GM19043 (cell line): ENCODE measurements around the gene GABBR2.

Source experiments
- ATAC-seq: cut with Tn5 transposase; IDR thresholded peaks from one replicate; pipeline ENCODE4 v1.9.1; 2021; ENCODE audit warnings: low read depth; ENCODE audit not compliant: unreplicated experiment

GABBR2 gene

DNA sequence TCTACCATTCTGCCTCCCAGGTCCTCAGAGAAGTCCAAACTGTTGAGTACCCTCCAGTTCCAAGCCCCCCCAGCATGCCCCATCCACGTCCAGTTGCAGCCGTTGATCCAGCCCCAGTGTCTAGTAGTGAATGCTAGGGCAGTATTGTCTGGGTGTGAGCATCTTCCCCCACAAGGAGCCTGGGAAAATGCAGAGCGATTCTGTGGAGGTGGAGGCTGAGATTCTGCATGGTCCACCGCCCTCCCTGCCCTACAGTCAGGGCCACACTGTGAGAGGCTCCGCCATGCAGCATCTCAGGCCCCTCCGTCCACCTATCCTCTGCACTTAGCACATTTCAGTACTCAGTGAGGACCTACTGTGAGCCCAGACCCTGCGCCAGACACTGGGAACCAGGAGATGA, 135.9 kb downstream of the GABBR2 start:
- ATAC-seq = no peak

DNA sequence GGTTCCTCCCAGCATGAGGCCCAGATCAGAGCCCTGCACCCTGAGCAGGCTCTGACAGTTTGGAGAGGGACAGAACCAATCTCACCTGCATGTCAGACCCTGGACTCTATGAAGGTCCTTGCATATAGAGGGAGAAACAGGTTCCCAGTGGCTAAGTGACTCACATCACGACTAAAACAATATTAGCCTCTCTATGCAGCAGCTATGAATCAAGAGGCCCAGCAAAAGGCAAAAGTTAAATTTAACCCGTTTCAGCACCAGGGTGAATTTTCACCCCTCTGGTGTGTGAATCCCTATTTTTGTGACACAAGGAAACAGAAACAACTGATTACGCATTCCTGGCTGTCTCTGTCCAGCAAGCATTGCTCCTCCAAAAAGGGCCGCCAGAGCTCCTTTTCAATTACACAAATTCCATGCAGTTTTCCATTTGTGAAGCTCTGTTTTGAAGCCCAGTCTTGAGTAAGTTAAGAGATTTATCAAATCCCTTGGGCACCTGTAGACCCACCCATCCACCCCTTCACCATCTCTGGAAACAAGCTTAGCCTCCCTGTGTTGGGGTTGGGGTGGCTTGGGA, 136.6 kb downstream of the GABBR2 start:
- ATAC-seq = no peak

DNA sequence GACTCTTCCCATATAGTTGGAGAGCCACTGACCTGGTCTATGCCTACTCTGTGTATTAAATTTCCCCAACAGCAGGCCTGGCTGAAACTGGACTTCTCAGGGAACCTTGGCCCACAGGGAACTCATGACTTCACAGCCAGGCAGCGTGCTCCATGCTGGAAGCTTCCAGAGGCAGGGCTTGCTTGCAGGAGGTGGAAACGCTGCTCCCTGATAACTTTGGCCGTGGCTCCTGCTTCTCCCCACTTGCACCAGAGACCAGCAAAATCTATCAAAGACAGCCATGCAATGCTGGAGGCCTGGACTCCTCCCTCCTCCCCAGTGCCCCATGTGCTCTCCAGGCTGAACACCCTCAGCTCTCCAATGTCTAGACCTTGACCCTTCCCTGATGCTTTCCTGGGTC, 137.1 kb downstream of the GABBR2 start:
- no peak for ATAC-seq

DNA sequence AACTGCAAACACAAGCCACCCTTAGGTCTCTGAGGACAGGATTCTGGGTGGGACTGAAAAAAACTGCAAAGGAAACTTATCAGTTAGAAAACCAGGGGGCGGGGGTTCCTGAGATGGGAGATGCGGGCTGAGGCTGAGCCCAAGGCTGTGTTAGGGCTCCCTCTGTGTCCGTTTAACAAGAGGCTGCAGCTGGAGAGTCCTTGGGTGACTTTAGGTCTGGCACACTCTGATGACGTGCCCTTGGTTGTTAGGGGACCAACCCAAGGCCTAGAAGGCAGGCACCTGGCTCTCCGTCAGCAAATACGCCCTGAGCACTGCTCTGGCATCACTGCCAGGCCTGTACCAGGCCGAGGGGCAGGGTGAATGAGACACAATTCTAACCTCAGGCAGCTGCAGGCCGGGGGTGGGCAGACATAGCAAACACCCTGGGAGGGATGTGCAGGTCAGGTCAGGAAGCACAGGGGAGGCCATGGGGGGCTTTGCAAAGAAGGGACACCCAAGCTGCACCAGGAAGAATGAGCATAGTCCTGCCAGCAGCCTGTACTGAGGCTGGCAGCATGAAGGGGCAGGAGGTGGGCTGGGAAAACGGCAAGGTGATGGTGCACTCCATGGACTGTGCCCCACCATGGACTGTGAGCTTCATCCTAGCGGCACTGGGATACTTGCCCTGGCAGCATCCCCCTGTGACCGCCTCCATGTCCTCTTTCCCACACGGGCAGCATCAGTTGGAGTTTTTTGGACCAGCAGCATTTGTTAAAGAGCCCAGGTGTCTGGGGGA, 137.9 kb downstream of the GABBR2 start:
- no peak for ATAC-seq

DNA sequence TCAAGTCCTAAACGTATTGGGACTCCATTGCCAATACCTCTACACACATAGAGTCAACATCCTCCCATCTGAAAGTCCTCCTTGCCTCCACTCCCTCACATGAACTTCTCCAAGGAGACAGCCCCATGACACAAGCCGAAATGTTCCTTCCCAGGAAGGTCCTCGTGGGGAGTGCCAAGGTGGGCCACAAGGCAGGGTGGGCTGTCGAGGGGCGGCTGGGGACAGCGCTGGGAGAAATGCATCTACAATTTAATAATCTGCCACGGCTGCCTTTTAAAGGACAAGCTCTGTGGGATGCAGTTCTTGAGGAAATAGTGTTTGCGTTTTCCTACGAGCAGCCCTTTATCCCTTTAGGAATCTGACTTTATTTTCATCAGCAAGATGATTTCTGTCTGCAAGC, 138.7 kb downstream of the GABBR2 start:
- no peak for ATAC-seq

DNA sequence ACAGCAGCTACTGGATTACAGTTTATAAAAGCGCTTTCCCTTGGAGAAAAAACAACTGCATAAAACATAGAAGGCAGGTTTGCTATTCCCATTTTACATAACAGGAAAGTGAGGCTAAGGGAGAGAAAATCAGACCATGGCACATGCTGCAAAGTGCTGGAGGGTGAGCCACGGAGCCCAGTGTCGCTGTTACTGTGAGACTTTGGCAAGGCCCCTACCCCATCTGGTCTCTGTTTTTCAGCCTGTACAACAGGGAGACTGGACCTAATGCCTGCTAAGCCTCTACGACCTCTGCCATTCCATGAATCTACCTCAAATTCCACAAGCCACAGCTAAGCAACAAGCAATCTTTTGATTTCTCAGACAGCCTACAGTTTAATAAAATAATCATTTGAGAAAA, 139.2 kb downstream of the GABBR2 start:
- no peak for ATAC-seq

DNA sequence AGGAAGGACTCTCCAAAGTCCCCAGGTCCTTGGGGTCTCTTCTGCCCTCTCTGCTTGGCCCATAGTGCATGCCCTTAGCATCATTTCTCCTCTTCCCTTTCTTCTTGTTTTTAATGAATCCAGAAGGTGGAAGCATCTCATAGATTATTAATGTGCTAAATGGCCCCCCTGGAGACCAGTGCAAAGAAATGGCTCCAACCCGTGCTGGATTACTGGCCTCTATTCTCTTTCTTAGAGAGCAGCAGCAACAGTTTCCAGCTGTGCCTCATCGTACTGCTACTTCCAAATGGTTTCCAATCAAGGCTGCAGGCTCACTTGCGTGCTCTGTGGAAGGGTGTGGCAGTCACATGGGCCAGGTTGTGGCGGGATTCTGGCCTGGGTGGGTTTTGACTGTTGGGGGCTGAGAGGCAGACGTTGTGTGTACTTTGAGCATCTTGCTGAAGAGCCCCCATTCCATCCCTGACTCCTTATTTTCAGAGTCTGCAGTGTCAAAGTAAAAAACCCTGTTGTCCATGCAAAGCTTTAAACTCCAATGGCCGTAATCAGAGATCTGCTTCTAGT, 139.7 kb downstream of the GABBR2 start:
- ATAC-seq = no peak

DNA sequence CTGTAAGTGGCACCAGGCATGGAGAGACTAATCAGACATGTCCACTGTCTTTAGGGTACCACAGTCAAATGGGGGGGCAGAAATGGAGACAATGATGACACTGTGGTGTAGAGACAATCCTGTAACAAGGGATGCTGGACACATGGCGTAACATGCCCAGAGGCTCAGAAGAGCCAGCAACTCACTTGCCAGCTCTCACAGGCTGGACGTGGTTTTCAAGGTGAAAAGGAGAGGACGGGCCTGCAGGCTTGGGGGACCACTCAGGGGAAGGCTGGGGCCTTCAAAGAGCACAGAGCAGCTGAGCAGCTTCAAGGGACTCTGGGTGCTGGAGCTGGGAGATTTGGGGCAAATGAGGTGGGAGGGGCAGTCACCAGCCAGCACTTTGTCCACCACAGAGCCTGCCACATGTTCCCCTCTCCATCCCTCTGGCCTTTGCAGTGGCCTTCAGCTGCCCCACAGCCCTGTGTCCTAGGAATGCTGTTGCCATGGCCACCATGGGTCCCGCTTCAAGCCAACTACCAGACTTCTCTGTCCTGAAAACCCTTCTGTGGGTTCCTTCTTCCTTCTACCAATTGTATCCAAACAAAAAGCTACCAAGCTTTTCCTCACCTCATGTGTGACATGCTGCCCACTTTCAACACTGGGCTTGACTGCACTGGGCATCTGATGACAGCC, 140.4 kb downstream of the GABBR2 start:
- ATAC-seq = no peak

DNA sequence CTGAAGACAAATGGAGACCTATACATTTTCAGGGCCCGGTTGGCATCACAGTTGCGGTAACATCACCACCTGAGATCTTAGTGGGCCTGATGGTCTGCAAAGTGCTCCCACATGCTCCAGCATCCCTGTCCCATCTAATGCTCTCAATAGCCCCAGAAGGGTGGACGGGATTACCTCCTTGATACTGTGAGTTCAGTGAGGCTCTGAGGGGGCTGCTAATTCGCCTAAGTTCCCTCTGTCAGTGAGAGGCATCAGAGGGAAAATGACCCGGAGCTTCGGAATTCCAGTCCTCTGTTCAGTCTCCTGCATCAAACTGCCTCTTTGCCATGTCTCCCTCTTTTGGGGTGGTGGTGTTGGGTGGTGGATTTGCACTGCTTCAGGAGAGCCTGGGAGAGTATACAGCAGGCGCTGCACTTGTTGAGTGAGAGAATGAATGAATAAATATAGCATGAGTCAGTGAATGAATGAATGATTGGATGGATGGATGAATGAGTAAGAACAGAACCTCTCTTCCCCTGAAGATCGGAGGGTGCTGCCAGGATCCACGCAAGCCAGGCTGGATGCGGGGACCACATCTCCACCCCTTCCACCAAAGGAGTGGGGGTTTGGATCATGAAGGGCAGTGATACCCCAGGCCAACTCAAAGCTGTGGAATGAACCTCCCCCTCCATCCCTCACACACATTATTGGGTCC, 141.0 kb downstream of the GABBR2 start:
- no peak for ATAC-seq

DNA sequence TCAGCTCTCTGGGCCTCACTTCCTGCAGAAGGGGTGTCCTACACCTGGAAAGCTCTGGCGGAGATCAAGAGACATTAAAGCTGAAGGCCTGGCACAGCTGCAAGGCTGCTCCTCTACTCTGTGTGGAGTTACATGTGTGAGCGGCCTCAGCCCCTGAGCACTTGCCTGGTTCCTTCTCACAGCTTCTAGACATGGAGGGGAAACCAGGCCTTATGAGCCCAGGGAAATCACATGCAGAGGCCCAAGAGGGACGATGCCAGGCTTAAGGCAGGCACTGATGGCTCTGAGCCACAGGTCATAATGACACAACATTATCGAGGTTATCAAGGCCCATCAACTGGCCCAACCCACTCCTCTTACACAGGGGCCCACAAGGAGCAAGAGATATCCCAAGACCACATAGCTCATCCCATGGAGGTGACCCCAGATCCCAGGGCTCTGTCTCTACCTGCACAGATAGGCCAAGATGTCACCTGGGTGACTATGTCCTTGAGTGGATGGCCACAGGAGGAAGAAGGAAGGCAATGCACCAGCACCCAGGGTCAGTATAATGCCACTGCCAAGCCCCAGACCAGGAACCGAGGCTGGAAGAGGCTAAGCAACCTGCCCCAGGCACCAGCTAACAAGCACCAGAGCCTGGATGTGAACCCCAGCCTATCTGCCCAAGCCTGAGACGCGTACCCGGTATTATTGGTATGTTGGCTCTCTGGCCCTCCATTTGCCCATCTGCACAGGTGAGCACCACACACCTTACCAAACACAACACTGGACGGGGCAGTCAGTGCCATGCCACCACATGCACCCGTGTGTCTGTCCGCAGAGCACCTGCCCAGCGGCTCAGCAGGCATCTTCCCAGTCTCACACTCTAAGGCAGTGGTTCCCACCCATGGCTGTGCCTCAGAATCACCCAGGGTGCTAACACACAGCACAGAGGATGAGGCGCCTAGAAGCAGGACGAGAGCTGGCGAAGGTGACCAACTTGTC, 143.3 kb downstream of the GABBR2 start:
- ATAC-seq = no peak

DNA sequence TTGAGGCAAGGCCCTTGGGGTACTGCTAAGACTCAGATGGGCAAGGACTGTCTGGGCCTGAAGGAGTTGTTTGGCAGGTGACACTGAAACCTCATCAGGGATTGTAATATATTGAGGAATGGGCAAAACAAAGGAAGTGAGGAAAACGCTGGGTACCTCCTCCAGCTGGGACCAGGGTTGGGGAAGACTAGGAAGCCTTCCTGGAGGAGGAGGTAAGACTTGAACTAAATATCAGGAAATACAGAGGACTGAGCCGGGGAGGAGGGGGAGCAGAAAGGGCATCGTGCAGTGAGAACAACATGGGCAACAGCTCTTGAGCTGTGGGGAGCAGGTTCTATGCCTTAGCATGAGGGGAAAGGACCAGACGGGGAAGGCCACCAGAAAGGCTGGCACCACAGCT, 144.0 kb downstream of the GABBR2 start:
- no peak for ATAC-seq

DNA sequence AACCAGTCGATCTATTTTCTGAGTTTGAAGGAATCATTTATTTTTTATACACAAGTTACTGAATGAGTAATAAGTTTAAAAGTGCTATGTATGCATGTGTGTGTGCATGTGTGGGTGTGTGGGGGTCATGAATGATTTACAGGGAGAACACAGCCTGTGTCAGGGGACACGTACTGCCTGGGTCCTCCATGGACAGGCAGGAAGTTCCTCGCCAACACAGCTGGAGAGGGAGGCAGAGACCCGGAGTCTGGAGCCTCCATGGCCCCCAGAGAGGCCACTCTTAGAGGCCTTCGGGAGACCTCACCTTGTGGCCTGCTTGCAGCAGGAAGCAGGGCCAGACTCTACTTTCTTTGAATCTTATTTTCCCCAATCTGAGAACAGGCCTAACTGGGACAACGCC, 144.7 kb downstream of the GABBR2 start:
- ATAC-seq = no peak

DNA sequence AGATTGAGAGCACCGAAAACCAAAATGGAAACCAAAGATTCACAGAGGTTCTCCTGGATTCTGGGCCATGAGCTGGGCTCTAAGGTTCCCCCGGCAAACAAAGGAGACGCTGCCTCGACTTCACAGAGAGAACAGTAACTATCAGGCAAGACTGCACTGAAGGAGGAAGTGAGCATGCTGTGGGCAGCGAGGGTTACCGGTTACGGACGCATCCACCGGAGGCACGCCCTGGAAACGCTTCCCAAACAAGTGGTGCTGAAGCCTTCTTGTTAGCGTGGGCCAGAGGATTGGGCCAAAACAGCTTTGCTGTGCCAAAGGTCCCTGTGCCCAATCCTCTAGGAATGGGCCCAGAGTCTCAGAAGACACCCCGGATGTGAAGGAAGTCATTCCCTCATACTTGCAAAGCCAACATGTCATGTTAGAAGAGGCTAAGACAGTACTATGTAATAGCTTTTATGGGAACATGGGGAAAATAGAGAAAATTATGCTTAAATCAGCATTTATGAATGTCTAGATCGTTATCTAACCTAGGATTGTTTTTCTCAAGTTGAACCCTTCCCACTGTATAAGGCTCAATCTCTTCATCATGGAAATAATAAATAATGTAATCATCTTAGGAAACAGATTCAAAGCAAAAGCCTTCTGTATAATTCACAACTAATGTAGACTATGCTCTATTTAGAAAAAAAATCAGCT, 145.4 kb downstream of the GABBR2 start:
- no peak for ATAC-seq

DNA sequence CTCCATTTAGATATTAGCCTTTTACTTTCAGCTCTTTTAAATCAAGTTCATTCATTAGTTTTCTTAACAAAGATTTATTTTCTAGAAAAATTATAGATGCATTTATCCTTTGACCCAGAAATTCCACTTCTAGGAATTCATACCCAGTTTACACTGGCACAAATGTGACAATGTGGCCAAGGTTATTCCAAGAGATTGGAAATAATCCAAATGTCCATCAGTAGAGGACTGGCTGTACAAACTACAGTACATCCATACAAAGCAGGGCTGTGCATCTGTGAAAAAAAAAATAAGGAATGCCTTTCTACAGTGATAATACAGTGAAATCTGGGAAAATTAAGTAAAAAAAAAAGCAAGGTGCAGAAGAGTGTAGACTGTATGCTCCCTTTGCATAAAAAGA, 149.2 kb downstream of the GABBR2 start:
- ATAC-seq = no peak

DNA sequence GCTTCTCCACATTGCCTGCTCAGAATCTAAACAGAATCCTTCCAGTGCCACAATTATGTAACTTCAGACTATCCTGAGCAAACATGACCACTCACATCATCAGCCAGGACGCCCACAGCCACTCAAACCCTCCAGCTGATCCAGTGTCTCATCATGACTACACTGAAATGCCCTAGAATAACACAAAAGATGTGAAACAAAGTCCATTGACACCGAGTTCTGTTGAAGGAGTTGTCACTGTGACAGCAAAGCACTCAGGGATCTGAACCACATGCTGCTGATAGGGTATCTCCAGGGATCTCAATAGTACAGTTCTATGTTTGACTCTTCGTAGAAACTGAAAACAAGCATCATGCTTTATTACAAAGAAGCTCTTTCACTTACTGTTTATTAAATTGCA, 150.2 kb downstream of the GABBR2 start:
- no peak for ATAC-seq

DNA sequence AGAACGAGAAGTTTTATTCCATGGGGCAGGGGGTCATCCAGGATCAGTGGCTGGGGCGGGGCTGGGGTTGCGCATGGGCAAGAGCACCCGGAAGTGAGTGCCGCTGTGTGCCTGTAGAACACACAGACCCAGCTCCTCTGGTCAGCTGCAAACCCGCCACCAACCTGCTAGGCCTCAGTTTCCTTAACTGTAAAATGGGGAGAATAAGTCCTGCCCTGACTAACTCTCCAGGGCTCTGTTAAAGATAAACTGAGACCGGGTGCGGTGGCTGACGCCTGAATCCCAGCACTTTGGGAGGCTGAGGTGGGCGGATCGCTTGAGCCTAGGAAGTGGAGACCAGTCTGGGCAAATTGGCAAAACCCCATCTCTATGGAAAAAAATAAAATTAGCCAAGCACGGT, 152.2 kb downstream of the GABBR2 start:
- no peak for ATAC-seq

DNA sequence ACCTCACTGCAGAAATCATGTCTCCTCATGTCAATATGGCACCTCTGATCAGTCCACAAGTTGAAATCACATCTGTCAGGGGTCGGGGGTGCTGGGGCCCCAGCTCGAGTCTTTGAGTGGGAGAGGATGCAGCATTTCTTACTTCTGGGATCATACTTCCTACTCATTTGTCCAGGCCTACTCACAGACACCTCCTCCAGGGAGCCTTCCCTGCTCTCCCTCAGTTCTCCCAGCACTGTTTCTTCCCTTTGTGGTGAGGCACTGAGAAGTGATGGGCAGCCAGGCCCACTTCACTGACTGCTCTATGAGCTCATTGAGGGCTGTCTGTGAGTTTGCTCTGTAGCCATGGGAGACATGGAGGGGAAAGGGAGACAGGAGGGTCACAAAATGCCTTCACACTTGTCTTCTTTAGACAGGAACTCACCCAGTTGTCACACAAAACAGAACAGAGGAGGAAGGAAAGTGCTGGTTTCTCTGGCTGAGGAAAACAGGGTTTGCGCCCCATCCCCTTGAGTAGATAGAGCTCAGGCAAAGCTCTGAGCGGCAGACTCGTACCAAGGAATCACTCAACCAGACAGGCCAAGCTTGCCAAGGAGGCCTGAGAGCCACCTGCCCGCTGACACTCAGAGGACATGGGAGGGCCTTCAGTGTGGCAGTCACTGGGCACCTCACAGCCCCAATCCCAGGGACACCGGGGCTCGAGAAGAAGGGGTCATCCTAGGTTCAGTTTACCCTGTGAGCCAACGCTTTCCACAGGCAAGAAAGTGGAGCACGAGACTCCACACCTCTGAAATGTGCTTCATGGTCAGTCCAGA, 152.9 kb downstream of the GABBR2 start:
- ATAC-seq = no peak

DNA sequence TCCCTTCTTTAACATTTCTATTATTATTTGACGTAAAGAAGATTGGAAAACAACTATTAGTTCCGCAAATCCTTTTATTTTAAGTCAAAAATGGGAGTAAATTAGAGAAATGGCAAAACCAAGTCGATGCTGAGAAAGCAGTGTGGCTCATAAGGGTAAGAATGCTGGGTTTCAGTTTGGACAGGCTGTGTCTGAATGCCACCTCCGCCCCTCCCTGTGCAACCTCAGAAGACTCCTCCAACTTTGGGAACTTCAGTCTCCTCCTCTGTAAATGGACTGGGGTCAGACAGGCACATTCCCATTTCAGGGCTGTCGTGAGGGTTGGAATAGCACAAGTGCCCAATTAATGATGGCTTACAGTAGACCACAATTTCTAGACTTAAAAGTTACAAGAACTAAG, 154.0 kb downstream of the GABBR2 start:
- ATAC-seq = no peak

DNA sequence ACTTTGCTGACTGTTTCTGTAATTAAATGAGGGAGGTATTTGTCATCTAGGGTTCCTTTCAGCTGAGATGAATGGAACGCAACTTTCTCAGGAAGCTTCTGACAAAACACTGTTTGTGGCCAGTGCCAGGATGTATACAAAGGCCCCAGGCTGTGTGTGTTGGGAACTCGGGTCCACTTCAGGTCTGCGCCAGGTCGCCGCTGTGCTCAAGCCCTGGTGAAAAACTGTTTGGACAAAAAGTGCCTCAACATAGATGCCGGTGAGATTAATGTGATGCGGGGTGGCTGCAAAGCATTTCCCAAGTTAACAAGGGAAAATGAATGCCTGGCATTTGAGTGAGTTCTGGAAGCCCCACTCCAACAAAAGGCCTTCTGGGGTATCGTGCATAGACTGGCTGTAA, 156.4 kb downstream of the GABBR2 start:
- no peak for ATAC-seq
